ENCODE measurements around the gene TRIM33.

TRIM33 gene

GRCh38 chr1:114456586-114456985, 54.4 kb downstream of the TRIM33 start:
- H3K4me2 ChIP-seq (ENCODE audit: low read length) = no peak overlapping the region
- peaks cover 75% of the 10 kb centered on the region for H3K36me3 ChIP-seq (ENCODE audit: control insufficient read depth, low read length)
- no peaks in the 10 kb centered on the region for H3K4me1 ChIP-seq (ENCODE audit: control insufficient read depth, low read length)
- H3K27me3 ChIP-seq (ENCODE audit: control insufficient read depth, low read length) = no peaks in the 10 kb centered on the region
- H3K27ac ChIP-seq (ENCODE audit: low read depth, low read length) = no peak overlapping the region
- no peaks in the 10 kb centered on the region for H4K20me1 ChIP-seq (ENCODE audit: control insufficient read depth, insufficient read depth, low read depth, low read length)
- H3K9me3 ChIP-seq (ENCODE audit: control insufficient read depth, insufficient read depth, low read length) = no peaks in the 10 kb centered on the region
- H3K4me3 ChIP-seq (ENCODE audit: low read length) = no peak overlapping the region
- H3K79me2 ChIP-seq (ENCODE audit: control insufficient read depth, low read length) = no peaks in the 10 kb centered on the region
- TF ChIP-seq CTCF (IDR thresholded peaks at IDR 0.05; ENCODE audit: low read depth, low read length, poor library complexity, severe bottlenecking) = no peak
- TF ChIP-seq EZH2phosphoT487 (IDR thresholded peaks at IDR 0.05; ENCODE audit: borderline replicate concordance, low read length) = no peak
- no peaks in the 10 kb centered on the region for H3F3A ChIP-seq (ENCODE audit: control insufficient read depth, insufficient read depth)
- H3K9me2 ChIP-seq (replicated peaks; ENCODE audit: control insufficient read depth, low read length) = no peaks in the 10 kb centered on the region

DNA sequence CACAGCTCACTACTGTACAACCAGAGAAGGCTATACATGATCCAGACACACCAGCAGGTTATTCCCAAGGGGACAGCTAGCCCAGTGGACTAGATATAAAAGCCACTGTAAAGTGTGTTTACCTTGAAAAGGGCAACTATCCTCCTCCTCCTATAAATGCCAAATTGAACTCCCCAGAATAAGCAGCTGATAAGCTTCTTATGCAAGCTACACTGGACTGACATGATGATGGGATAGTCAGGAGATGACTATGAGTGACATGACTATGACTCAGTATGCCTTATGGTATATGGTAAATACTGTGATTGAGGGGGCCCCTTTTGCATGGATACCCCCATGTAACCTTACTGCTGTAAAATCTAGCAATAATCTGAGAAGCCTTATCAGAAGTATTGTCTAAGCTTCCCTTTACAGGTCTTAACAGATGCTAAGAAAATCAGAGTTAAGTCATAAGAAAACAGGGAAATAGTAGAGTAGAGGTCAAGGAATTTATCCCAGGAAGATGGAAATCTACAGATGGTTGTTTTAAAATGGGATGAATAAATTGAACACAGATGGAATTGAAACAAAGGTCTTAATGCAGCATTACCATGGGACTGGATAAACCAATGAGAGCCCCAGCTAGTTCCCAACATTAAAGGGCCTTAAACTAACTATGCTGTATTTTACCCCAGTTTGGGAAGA, 55.8 kb downstream of the TRIM33 start:
- Histone ChIP-seq H3K9me2 (replicated peaks; ENCODE audit: control insufficient read depth, low read length) (no peaks in the 10 kb centered on the region), H3K4me1 (ENCODE audit: control insufficient read depth, low read length) (no peaks in the 10 kb centered on the region), H3K4me2 (ENCODE audit: low read length) (no peak overlapping the region), H3K27me3 (ENCODE audit: control insufficient read depth, low read length) (no peaks in the 10 kb centered on the region), H3K36me3 (ENCODE audit: control insufficient read depth, low read length) (peaks cover 72% of the 10 kb centered on the region), H3K79me2 (ENCODE audit: control insufficient read depth, low read length) (no peaks in the 10 kb centered on the region), H4K20me1 (ENCODE audit: control insufficient read depth, insufficient read depth, low read depth, low read length) (no peaks in the 10 kb centered on the region), H3F3A (ENCODE audit: control insufficient read depth, insufficient read depth) (no peaks in the 10 kb centered on the region), H3K4me3 (ENCODE audit: low read length) (no peak overlapping the region), H3K27ac (ENCODE audit: low read depth, low read length) (no peak overlapping the region), H3K9me3 (ENCODE audit: control insufficient read depth, insufficient read depth, low read length) (no peaks in the 10 kb centered on the region)
- TF ChIP-seq EZH2phosphoT487 (IDR thresholded peaks at IDR 0.05; ENCODE audit: borderline replicate concordance, low read length) (no peak), CTCF (IDR thresholded peaks at IDR 0.05; ENCODE audit: low read depth, low read length, poor library complexity, severe bottlenecking) (no peak)

DNA sequence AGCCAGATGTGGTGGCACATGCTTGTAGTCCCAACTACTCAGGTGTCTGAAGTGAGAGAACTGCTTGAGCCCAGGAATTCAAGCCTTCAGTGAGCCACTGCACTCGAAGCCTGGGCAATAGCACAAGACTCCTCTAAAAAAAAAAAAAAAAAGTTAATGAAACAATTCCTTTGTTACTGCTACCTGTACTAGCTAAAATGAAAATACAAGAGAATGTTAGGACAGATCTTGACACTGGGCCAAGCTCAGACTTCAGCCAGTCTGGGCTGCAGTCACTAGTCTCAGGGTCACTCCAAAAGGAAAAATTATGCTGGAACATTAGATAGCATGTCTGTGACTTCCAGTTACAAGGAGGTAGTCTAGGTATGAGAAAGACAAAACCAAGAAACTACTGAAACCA, 56.5 kb downstream of the TRIM33 start:
- Histone ChIP-seq H3K79me2 (ENCODE audit: control insufficient read depth, low read length) (no peaks in the 10 kb centered on the region), H3K27ac (ENCODE audit: low read depth, low read length) (no peak overlapping the region), H3K4me2 (ENCODE audit: low read length) (no peak overlapping the region), H3K9me2 (replicated peaks; ENCODE audit: control insufficient read depth, low read length) (no peaks in the 10 kb centered on the region), H3F3A (ENCODE audit: control insufficient read depth, insufficient read depth) (no peaks in the 10 kb centered on the region), H4K20me1 (ENCODE audit: control insufficient read depth, insufficient read depth, low read depth, low read length) (no peaks in the 10 kb centered on the region), H3K27me3 (ENCODE audit: control insufficient read depth, low read length) (no peaks in the 10 kb centered on the region), H3K36me3 (ENCODE audit: control insufficient read depth, low read length) (peaks cover 72% of the 10 kb centered on the region), H3K9me3 (ENCODE audit: control insufficient read depth, insufficient read depth, low read length) (no peaks in the 10 kb centered on the region), H3K4me1 (ENCODE audit: control insufficient read depth, low read length) (no peaks in the 10 kb centered on the region), H3K4me3 (ENCODE audit: low read length) (no peak overlapping the region)
- TF ChIP-seq EZH2phosphoT487 (IDR thresholded peaks at IDR 0.05; ENCODE audit: borderline replicate concordance, low read length) = no peak

DNA sequence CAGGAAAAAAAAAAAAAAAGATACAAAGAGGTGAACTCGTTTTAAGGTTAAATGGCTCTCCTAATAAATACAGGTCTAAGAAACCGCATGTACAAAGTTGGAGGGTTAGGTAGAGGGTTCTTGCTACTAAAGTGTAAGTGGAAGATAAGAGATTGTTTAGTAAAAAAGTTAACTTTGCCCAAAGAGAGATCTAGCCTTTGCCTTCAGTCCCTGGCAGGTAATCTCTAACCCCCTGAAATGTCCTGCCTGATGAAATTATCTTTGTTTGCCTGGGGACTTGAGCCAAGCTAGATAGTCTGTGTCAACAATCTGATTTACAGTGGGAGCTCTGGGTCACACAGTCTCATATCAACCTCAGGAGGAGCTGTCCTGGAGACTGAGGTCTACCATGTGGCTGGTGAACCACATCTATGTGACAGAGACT, 57.6 kb downstream of the TRIM33 start:
- Histone ChIP-seq H3K9me2 (replicated peaks; ENCODE audit: control insufficient read depth, low read length) (no peaks in the 10 kb centered on the region), H3K27me3 (ENCODE audit: control insufficient read depth, low read length) (no peaks in the 10 kb centered on the region), H3K36me3 (ENCODE audit: control insufficient read depth, low read length) (peaks cover 68% of the 10 kb centered on the region), H3F3A (ENCODE audit: control insufficient read depth, insufficient read depth) (no peaks in the 10 kb centered on the region), H3K4me3 (ENCODE audit: low read length) (no peak overlapping the region), H3K27ac (ENCODE audit: low read depth, low read length) (no peak overlapping the region), H3K79me2 (ENCODE audit: control insufficient read depth, low read length) (no peaks in the 10 kb centered on the region), H4K20me1 (ENCODE audit: control insufficient read depth, insufficient read depth, low read depth, low read length) (no peaks in the 10 kb centered on the region), H3K4me2 (ENCODE audit: low read length) (no peak overlapping the region), H3K4me1 (ENCODE audit: control insufficient read depth, low read length) (no peaks in the 10 kb centered on the region), H3K9me3 (ENCODE audit: control insufficient read depth, insufficient read depth, low read length) (no peaks in the 10 kb centered on the region)
- TF ChIP-seq CTCF (IDR thresholded peaks at IDR 0.05; ENCODE audit: low read depth, low read length, poor library complexity, severe bottlenecking) = no peak
- no peak for TF ChIP-seq EZH2phosphoT487 (IDR thresholded peaks at IDR 0.05; ENCODE audit: borderline replicate concordance, low read length)

Data from DOHH2 (cell line).